ENCODE results near the gene DSG4.

DNA sequence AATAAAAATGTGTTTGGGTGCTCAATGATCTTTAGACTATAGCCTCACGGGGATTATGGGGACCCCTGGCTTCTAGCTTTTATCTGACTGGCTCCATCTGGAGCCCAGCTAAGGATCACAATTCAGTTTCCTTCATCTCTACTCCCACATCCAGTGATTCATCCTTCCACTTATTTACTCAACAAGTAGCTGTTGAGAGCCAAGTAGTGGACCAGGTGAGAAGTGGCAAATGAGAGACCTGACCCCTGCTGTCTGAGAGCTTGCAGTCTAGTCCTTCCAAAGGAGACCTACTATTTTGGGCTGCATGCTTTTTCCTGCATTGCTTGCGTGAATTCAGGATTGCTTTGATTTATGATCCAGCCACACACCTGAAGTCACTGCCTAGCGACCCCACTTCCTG lies 60.2 kb downstream of the DSG4 start:
- no peak for TF ChIP-seq POLR2AphosphoS5 (IDR thresholded peaks at IDR 0.05; ENCODE audit: borderline replicate concordance, low read depth, low read length)
- TF ChIP-seq EZH2 (IDR thresholded peaks at IDR 0.05) = no peak

Data from SK-N-MC (cell line).